Measurements from ENCODE around the gene SEPTIN5.
"Not testable (repeated sequence)": the region's sequence is repeated elsewhere in the genome, so short reads cannot be mapped to it uniquely, and the experiment has no call there.

The SEPTIN5 gene

GRCh38 chr22:19720150-19720827 lies 6.0 kb downstream of the SEPTIN5 start:
- DNase-seq (ENCODE audit: low read depth, low spot score): no peak

- no peak for DNase-seq (ENCODE audit: low read depth, low spot score)
Measured at GRCh38 chr22:19720999-19721329, 6.7 kb downstream of the SEPTIN5 start.

GRCh38 chr22:19721330-19722177 lies 7.3 kb downstream of the SEPTIN5 start:
- DNase-seq (ENCODE audit: low read depth, low spot score): no peak

GRCh38 chr22:19722178-19722981 lies 8.1 kb downstream of the SEPTIN5 start:
- DNase-seq (ENCODE audit: low read depth, low spot score): no peak

GRCh38 chr22:19722982-19723231 lies 8.6 kb downstream of the SEPTIN5 start:
- DNase-seq (ENCODE audit: low read depth, low spot score): no peak

GRCh38 chr22:19723232-19723982 lies 9.1 kb downstream of the SEPTIN5 start, which contains the start of gene GP1BB:
Gene GP1BB (plus strand): TSS chr22:19723539. CDS start chr22:19723570, 31 bp downstream.
- DNase-seq (ENCODE audit: low read depth, low spot score): peak; percentile 65

GRCh38 chr22:19723983-19724827 lies 9.9 kb downstream of the SEPTIN5 start:
- DNase-seq (ENCODE audit: low read depth, low spot score): peak; percentile 74

- no peak for DNase-seq (ENCODE audit: low read depth, low spot score)
Measured at GRCh38 chr22:19724927-19725661, 10.8 kb downstream of the SEPTIN5 start.

GRCh38 chr22:19726064-19726788 lies 11.9 kb downstream of the SEPTIN5 start:
- not testable (repeated sequence) for DNase-seq (ENCODE audit: low read depth, low spot score)

GRCh38 chr22:19727310-19728150 lies 13.2 kb downstream of the SEPTIN5 start:
- DNase-seq (ENCODE audit: low read depth, low spot score): no peak

GRCh38 chr22:19728271-19728670 lies 14.0 kb downstream of the SEPTIN5 start:
- DNase-seq (ENCODE audit: low read depth, low spot score): no peak

GRCh38 chr22:19728836-19729235 lies 14.5 kb downstream of the SEPTIN5 start:
- no peak for DNase-seq (ENCODE audit: low read depth, low spot score)

- no peak for DNase-seq (ENCODE audit: low read depth, low spot score)
Measured at GRCh38 chr22:19729507-19729906, 15.2 kb downstream of the SEPTIN5 start.

- DNase-seq (ENCODE audit: low read depth, low spot score): no peak
Measured at GRCh38 chr22:19730198-19730597, 15.9 kb downstream of the SEPTIN5 start.

GRCh38 chr22:19730655-19731360 lies 16.5 kb downstream of the SEPTIN5 start:
- peak; percentile 89 for DNase-seq (ENCODE audit: low read depth, low spot score)

GRCh38 chr22:19731361-19732135 lies 17.2 kb downstream of the SEPTIN5 start:
- no peak for DNase-seq (ENCODE audit: low read depth, low spot score)

Data from astrocyte of the hippocampus (primary cell).